NAMALWA (cell line): Measurements from ENCODE around the gene BOD1L1.
"Not testable (repeated sequence)": the region's sequence is repeated elsewhere in the genome, so short reads cannot be mapped to it uniquely, and the experiment has no call there.

Experiments used
- DNase-seq: peaks from one replicate; pipeline ENCODE4 v3.0.0-alpha.2; 2015; ENCODE audit warnings: low spot score

BOD1L1 gene

GRCh38 chr4:13618212-13618806, 9.2 kb downstream of the BOD1L1 start:
- no peak for DNase-seq

GRCh38 chr4:13617801-13618200, 9.7 kb downstream of the BOD1L1 start:
- DNase-seq = no peak

GRCh38 chr4:13616597-13616996, 10.9 kb downstream of the BOD1L1 start:
- DNase-seq = no peak

GRCh38 chr4:13615161-13615560, 12.4 kb downstream of the BOD1L1 start:
- peak; percentile 54 for DNase-seq

GRCh38 chr4:13612569-13612968, 15.0 kb downstream of the BOD1L1 start:
- DNase-seq = peak; percentile 31

- peak; percentile 93 for DNase-seq
Measured at GRCh38 chr4:13611283-13611842, 16.2 kb downstream of the BOD1L1 start.

- no peak for DNase-seq
Measured at GRCh38 chr4:13605330-13605729, 22.2 kb downstream of the BOD1L1 start.

GRCh38 chr4:13601848-13602247, 25.7 kb downstream of the BOD1L1 start:
- no peak for DNase-seq

- DNase-seq = peak; percentile 26
Measured at GRCh38 chr4:13601048-13601447, 26.5 kb downstream of the BOD1L1 start.

GRCh38 chr4:13599159-13599558, 28.4 kb downstream of the BOD1L1 start:
- no peak for DNase-seq

- DNase-seq = no peak
Measured at GRCh38 chr4:13597604-13598003, 29.9 kb downstream of the BOD1L1 start.

- no peak for DNase-seq
Measured at GRCh38 chr4:13597141-13597540, 30.4 kb downstream of the BOD1L1 start.

GRCh38 chr4:13592220-13592619, 35.3 kb downstream of the BOD1L1 start:
- DNase-seq = no peak

- DNase-seq = no peak
Measured at GRCh38 chr4:13590766-13591165, 36.8 kb downstream of the BOD1L1 start.

GRCh38 chr4:13588954-13589353, 38.6 kb downstream of the BOD1L1 start:
- no peak for DNase-seq

- no peak for DNase-seq
Measured at GRCh38 chr4:13584481-13584880, 43.0 kb downstream of the BOD1L1 start.

GRCh38 chr4:13580036-13580435, 47.5 kb downstream of the BOD1L1 start:
- DNase-seq = no peak

- no peak for DNase-seq
Measured at GRCh38 chr4:13577660-13578059, 49.9 kb downstream of the BOD1L1 start.

- no peak for DNase-seq
Measured at GRCh38 chr4:13570916-13571315, 56.6 kb downstream of the BOD1L1 start.

- no peak for DNase-seq
Measured at GRCh38 chr4:13567125-13567524, 60.4 kb downstream of the BOD1L1 start.

GRCh38 chr4:13562876-13563275, 64.6 kb downstream of the BOD1L1 start:
- no peak for DNase-seq

- no peak for DNase-seq
Measured at GRCh38 chr4:13561673-13562072, 65.9 kb downstream of the BOD1L1 start.

- not testable (repeated sequence) for DNase-seq
Measured at GRCh38 chr4:13560111-13560510, 67.4 kb downstream of the BOD1L1 start.

- DNase-seq = no peak
Measured at GRCh38 chr4:13559413-13559812, 68.1 kb downstream of the BOD1L1 start.
